Smooth muscle cell (in vitro differentiated cells): Measurements from ENCODE around the gene LGALSL. TPM values are rescaled to one million over a fixed set of nuclear protein-coding genes. Genes with fewer than 3 reads are reported as not detected.

Source experiments
- DNase-seq: peaks from one replicate; lab custom pipeline; 2025; ENCODE audit not compliant: unreplicated experiment; lab: John Stamatoyannopoulos, UW
- H2AFZ ChIP-seq: fragments of 200-600 bp; sonication (generic); 2 replicates; pipeline ENCODE4 v1.6.0; 2016; ENCODE audit warnings: antibody characterized with exemption, low read depth, mild to moderate bottlenecking
- H3F3A ChIP-seq: fragments of 200-600 bp; sonication (generic); 2 replicates; pipeline ENCODE4 v1.6.0; 2017; ENCODE audit warnings: antibody characterized with exemption, low read depth
- H3K27ac ChIP-seq: fragments of 200-600 bp; sonication (generic); 2 replicates; pipeline ENCODE4 v1.5.1; 2016; ENCODE audit warnings: low read depth, mild to moderate bottlenecking
- H3K27me3 ChIP-seq: fragments of 200-600 bp; sonication (generic); 2 replicates; pipeline ENCODE4 v1.6.1; 2016; ENCODE audit warnings: low read depth, mild to moderate bottlenecking
- H3K36me3 ChIP-seq: fragments of 200-600 bp; sonication (generic); 2 replicates; pipeline ENCODE4 v1.5.1; 2016; ENCODE audit warnings: low read depth
- H3K4me1 ChIP-seq: fragments of 200-600 bp; sonication (generic); 2 replicates; pipeline ENCODE4 v1.5.1; 2016; ENCODE audit warnings: low read depth
- H3K4me2 ChIP-seq: fragments of 200-600 bp; sonication (generic); 2 replicates; pipeline ENCODE4 v1.6.0; 2016; ENCODE audit warnings: mild to moderate bottlenecking
- H3K4me3 ChIP-seq: fragments of 200-600 bp; sonication (generic); 2 replicates; pipeline ENCODE4 v1.5.1; 2016; ENCODE audit warnings: mild to moderate bottlenecking
- H3K79me2 ChIP-seq: fragments of 200-600 bp; sonication (generic); 2 replicates; pipeline ENCODE4 v1.6.0; 2016; ENCODE audit warnings: low read depth, mild to moderate bottlenecking
- H3K9ac ChIP-seq: fragments of 200-600 bp; sonication (generic); 2 replicates; pipeline ENCODE4 v1.6.0; 2016; ENCODE audit warnings: low read depth
- H3K9me3 ChIP-seq: fragments of 200-600 bp; sonication (generic); replicated peaks from 2 replicates; pipeline ENCODE4 v1.5.1; 2016; ENCODE audit warnings: low read depth
- H4K20me1 ChIP-seq: fragments of 200-600 bp; sonication (generic); 2 replicates; pipeline ENCODE4 v1.6.0; 2016; ENCODE audit warnings: low read depth
- WGBS: methylation state at CpG from one replicate; pipeline ENCODE4 v1.1.7; 2016; ENCODE audit warnings: low lambda C conversion rate; 5-methylcytosine and 5-hydroxymethylcytosine counted together
- polyA plus RNA-seq: library from polyadenylated mRNA; unstranded; fragments of >200 nt; fragmentation: Nextera tagmentation; extraction: Ambion mirVana; gene quantifications from 2 replicates; pipeline ENCODE4 v1.2.1, GENCODE V29; 2016
- total RNA-seq: library from RNA; depleted of rRNA; stranded (reverse); fragments of >200 nt; gene quantifications from 2 replicates; pipeline ENCODE4 v1.2.3, GENCODE V29; 2014
- TF ChIP-seq, protein P1 (sequence below): fragments of 200-600 bp; sonication (generic); IDR thresholded peaks from 2 replicates; pipeline ENCODE4 v1.5.1; 2017; ENCODE audit warnings: borderline replicate concordance, mild to moderate bottlenecking, antibody characterized with exemption; ENCODE audit not compliant: insufficient read depth, poor library complexity, severe bottlenecking

The LGALSL gene
- total and polyA plus RNA-seq, 2 experiments from 2014 or later, result 8.1 to 13.9 TPM

DNA sequence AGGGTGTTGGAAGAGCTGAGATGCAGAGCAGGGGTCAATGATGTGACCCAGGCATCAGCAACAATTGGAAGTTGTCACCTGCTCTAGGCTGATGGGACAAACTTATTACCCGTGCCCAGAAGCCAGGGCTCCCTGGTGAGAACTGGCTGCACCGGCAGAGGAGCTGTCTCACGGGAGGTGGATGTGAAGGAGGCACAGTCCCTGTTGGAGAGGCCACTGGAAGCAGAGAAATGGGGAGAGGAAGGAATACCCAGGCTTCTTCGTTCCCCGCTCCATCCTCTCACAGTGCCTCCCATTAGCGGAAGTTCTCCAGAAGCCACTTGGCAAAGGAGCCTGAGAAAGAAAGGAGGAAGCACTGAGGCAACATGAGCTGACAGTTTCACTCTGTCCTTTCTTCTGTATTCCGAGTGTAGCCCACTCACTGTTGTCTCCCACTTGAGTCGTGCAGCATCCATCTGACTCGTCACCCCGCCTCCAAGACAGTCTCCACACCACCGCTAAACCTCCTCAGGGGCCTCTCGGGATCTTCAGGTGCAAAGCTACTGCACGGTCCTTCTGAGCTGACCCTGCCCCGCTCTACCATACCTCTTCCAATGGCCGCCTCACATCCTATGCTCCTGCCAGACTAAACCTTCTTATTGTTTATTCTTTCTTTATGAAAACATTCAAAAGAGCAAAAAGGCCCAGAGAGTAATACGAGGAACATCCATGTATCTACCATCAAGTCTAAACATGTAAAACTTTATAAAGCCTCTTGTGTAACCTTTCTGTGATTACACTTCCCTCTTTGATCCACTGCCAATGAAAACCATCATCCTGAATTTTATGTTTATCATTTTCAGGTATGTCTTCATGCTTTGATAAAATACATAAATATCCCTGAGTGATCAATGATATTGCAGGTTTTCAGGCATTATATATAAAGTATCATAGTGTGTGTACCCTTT, 51.1 kb downstream of the LGALSL start:
- no peak for DNase-seq
- Histone ChIP-seq H4K20me1 (no peaks in the 10 kb centered on the region), H3K4me2 (no peak overlapping the region), H3F3A (no peaks in the 10 kb centered on the region), H3K9me3 (no peaks in the 10 kb centered on the region), H3K36me3 (no peaks in the 10 kb centered on the region), H3K79me2 (no peaks in the 10 kb centered on the region), H3K27me3 (no peaks in the 10 kb centered on the region), H3K9ac (no peak overlapping the region), H2AFZ (no peak overlapping the region), H3K4me1 (no peaks in the 10 kb centered on the region), H3K27ac (no peak overlapping the region), H3K4me3 (no peak overlapping the region)
- 91% methylated on average over 16 of the region's 16 CpGs for WGBS
- TF ChIP-seq, protein P1, sequence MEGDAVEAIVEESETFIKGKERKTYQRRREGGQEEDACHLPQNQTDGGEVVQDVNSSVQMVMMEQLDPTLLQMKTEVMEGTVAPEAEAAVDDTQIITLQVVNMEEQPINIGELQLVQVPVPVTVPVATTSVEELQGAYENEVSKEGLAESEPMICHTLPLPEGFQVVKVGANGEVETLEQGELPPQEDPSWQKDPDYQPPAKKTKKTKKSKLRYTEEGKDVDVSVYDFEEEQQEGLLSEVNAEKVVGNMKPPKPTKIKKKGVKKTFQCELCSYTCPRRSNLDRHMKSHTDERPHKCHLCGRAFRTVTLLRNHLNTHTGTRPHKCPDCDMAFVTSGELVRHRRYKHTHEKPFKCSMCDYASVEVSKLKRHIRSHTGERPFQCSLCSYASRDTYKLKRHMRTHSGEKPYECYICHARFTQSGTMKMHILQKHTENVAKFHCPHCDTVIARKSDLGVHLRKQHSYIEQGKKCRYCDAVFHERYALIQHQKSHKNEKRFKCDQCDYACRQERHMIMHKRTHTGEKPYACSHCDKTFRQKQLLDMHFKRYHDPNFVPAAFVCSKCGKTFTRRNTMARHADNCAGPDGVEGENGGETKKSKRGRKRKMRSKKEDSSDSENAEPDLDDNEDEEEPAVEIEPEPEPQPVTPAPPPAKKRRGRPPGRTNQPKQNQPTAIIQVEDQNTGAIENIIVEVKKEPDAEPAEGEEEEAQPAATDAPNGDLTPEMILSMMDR, result no peak

DNA sequence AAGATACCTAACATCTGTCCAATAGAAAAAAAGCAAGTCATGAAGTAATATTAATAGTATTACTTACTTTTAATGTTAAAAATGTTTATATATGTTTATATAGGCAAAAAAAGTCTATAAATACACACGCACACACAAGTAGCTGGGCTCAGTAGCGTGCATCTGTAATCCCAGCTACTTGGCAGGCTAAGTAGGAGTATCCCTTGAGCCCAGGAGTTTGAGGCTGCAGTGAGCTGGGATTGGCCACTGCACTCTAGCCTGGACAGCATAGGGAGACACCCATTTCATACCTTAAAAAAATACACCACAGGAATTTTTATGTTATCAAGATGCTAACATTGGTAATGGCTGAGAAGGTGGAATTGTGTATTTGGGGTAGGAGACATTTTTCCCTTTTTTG, 52.7 kb downstream of the LGALSL start:
- Histone ChIP-seq H3K27me3 (no peaks in the 10 kb centered on the region), H3K4me2 (no peak overlapping the region), H4K20me1 (no peaks in the 10 kb centered on the region), H3K4me3 (no peak overlapping the region), H3K36me3 (no peaks in the 10 kb centered on the region), H3K79me2 (no peaks in the 10 kb centered on the region), H3K27ac (no peak overlapping the region), H3F3A (no peaks in the 10 kb centered on the region), H3K9me3 (no peaks in the 10 kb centered on the region), H2AFZ (no peak overlapping the region), H3K4me1 (no peaks in the 10 kb centered on the region), H3K9ac (no peak overlapping the region)
- DNase-seq, result no peak
- 86% methylated on average over 2 of the region's 2 CpGs for WGBS
- TF ChIP-seq, protein P1, result no peak

Other genes starting within 250 kb of the LGALSL start
- gene AFTPH, start 70.2 kb downstream of the LGALSL start, total RNA-seq, result 26.3 and 30.8 TPM in 2 replicates
- 5.2 and 5.5 TPM in 2 replicates for gene AFTPH, start 70.2 kb downstream of the LGALSL start, polyA plus RNA-seq
- 23.2 and 23.8 TPM in 2 replicates for gene SERTAD2, start 199.8 kb downstream of the LGALSL start, total RNA-seq
- gene SERTAD2, start 199.8 kb downstream of the LGALSL start, polyA plus RNA-seq, result 14.2 TPM in 2 replicates